SK-N-SH treated with all-trans-retinoic acid at 6 μM for 48 hours (cell line): ENCODE data around the gene MDFIC.

Source experiments
- ATAC-seq: fragments of 200-7000 bp; cut with Tn5 transposase; 3 replicates; pipeline ENCODE4 v1.9.1; 2020; ENCODE audit warnings: mild to moderate bottlenecking, moderate library complexity
- ARNTL ChIP-seq: fragments of 450-650 bp; formaldehyde crosslinking; IDR thresholded peaks from 2 replicates; pipeline ENCODE4 v1.5.0; 2020; ENCODE audit warnings: low read depth, mild to moderate bottlenecking, moderate library complexity, borderline replicate concordance
- BACH2 ChIP-seq: fragments of 250-450 bp; sonication (Bioruptor Pico); IDR thresholded peaks from 2 replicates; pipeline ENCODE4 v1.9.0; 2021; ENCODE audit warnings: mild to moderate bottlenecking, borderline replicate concordance
- CREB5 ChIP-seq: fragments of 250-450 bp; sonication (Bioruptor Pico); IDR thresholded peaks from 2 replicates; pipeline ENCODE4 v1.5.1; 2020; ENCODE audit warnings: low read depth, mild to moderate bottlenecking, moderate library complexity
- ESRRG ChIP-seq: fragments of 250-450 bp; sonication (Bioruptor Pico); IDR thresholded peaks from 2 replicates; pipeline ENCODE4 v1.6.1; 2021; ENCODE audit warnings: mild to moderate bottlenecking
- GLIS3 ChIP-seq: fragments of 250-450 bp; sonication (Bioruptor Pico); IDR thresholded peaks from 2 replicates; pipeline ENCODE4 v1.5.0; 2020; ENCODE audit warnings: mild to moderate bottlenecking, moderate library complexity
- ISL1 ChIP-seq: fragments of 250-450 bp; sonication (Bioruptor Pico); IDR thresholded peaks from 2 replicates; pipeline ENCODE4 v2.1.2; 2022; ENCODE audit warnings: mild to moderate bottlenecking, moderate library complexity
- OSR1 ChIP-seq: fragments of 250-450 bp; sonication (Bioruptor Pico); IDR thresholded peaks from 2 replicates; pipeline ENCODE4 v1.8.0; 2022; ENCODE audit warnings: moderate library complexity, mild to moderate bottlenecking, inconsistent platforms
- RARB ChIP-seq: fragments of 250-450 bp; sonication (Bioruptor Pico); IDR thresholded peaks from 2 replicates; pipeline ENCODE4 v1.8.0; 2021; ENCODE audit warnings: mild to moderate bottlenecking, moderate library complexity
- SNAI2 ChIP-seq: fragments of 250-450 bp; sonication (Bioruptor Pico); IDR thresholded peaks from 2 replicates; pipeline ENCODE4 v1.5.0; 2020; ENCODE audit warnings: mild to moderate bottlenecking, moderate library complexity
- TCF4 ChIP-seq: fragments of 250-450 bp; sonication (Bioruptor Pico); IDR thresholded peaks from 2 replicates; pipeline ENCODE4 v1.8.0; 2021; ENCODE audit warnings: mild to moderate bottlenecking, moderate library complexity, borderline replicate concordance
- TOX ChIP-seq: fragments of 250-450 bp; sonication (Bioruptor Pico); IDR thresholded peaks from 2 replicates; pipeline ENCODE4 v1.8.0; 2021; ENCODE audit warnings: mild to moderate bottlenecking, moderate library complexity, borderline replicate concordance
- TSHZ2 ChIP-seq: fragments of 250-450 bp; sonication (Bioruptor Pico); IDR thresholded peaks from 2 replicates; pipeline ENCODE4 v1.5.0; 2020; ENCODE audit warnings: mild to moderate bottlenecking, moderate library complexity
- ZFP3 ChIP-seq: fragments of 250-450 bp; sonication (Bioruptor Pico); IDR thresholded peaks from 2 replicates; pipeline ENCODE4 v1.5.0; 2020; ENCODE audit warnings: mild to moderate bottlenecking, moderate library complexity
- ZFP30 ChIP-seq: fragments of 450-650 bp; formaldehyde crosslinking; IDR thresholded peaks from 2 replicates; pipeline ENCODE4 v1.5.0; 2022; ENCODE audit warnings: mild to moderate bottlenecking, moderate library complexity
- ZNF565 ChIP-seq: fragments of 450-650 bp; formaldehyde crosslinking; conservative IDR thresholded peaks from 2 replicates; pipeline ENCODE4 v1.5.0; 2020; ENCODE audit warnings: low read depth, mild to moderate bottlenecking, moderate library complexity
- ZNF70 ChIP-seq: fragments of 450-650 bp; formaldehyde crosslinking; IDR thresholded peaks from 2 replicates; pipeline ENCODE4 v1.5.0; 2020; ENCODE audit warnings: mild to moderate bottlenecking, moderate library complexity
- ZNF8 ChIP-seq: fragments of 450-650 bp; formaldehyde crosslinking; IDR thresholded peaks from 2 replicates; pipeline ENCODE4 v1.5.0; 2020; ENCODE audit warnings: mild to moderate bottlenecking, moderate library complexity
- TF ChIP-seq, protein P1 (sequence below): fragments of 250-450 bp; sonication (Bioruptor Pico); IDR thresholded peaks from 2 replicates; pipeline ENCODE4 v1.8.0; 2020; ENCODE audit warnings: mild to moderate bottlenecking, moderate library complexity, borderline replicate concordance
- TF ChIP-seq, protein P2 (sequence below): fragments of 250-450 bp; sonication (Bioruptor Pico); IDR thresholded peaks from 2 replicates; pipeline ENCODE4 v1.5.1; 2021; ENCODE audit warnings: mild to moderate bottlenecking, moderate library complexity
- TF ChIP-seq, protein P3 (sequence below): fragments of 250-450 bp; sonication (Bioruptor Pico); IDR thresholded peaks from 2 replicates; pipeline ENCODE4 v1.8.0; 2021; ENCODE audit warnings: low read depth, mild to moderate bottlenecking, moderate library complexity, borderline replicate concordance

The MDFIC gene

GRCh38 chr7:114933658-114934057 is 11.8 kb downstream of the MDFIC start:
- TF ChIP-seq SNAI2 (CRISPR knock-in tag) (no peak), ESRRG (CRISPR knock-in tag) (no peak), TCF4 (CRISPR knock-in tag) (no peak), GLIS3 (no peak), ZNF565 (CRISPR knock-in tag) (no peak)
- ATAC-seq, result no peak

DNA sequence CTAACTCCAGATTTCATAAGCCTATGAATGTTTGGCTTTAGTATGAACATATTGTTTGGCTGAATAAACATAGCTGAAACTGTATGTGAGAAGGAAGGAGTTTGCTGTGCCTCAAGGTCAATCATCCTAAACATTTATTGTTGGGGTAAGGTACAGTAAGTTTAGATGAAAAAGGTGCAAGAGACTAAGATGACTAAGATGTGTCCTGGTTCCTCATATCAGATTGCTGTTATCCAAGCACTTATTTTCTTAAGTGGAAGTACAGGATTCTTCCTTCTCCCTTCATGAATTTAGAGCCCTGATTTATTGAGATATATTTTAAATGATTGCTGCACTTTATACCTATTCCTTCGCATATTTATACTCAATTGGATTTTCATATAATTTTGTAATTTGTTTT is 12.2 kb downstream of the MDFIC start:
- no peak for TF ChIP-seq ZNF565 (CRISPR knock-in tag)
- no peak for TF ChIP-seq TOX
- no peak for TF ChIP-seq ZNF8 (CRISPR knock-in tag)
- TF ChIP-seq, protein P1, sequence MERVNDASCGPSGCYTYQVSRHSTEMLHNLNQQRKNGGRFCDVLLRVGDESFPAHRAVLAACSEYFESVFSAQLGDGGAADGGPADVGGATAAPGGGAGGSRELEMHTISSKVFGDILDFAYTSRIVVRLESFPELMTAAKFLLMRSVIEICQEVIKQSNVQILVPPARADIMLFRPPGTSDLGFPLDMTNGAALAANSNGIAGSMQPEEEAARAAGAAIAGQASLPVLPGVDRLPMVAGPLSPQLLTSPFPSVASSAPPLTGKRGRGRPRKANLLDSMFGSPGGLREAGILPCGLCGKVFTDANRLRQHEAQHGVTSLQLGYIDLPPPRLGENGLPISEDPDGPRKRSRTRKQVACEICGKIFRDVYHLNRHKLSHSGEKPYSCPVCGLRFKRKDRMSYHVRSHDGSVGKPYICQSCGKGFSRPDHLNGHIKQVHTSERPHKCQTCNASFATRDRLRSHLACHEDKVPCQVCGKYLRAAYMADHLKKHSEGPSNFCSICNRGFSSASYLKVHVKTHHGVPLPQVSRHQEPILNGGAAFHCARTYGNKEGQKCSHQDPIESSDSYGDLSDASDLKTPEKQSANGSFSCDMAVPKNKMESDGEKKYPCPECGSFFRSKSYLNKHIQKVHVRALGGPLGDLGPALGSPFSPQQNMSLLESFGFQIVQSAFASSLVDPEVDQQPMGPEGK (CRISPR knock-in tag), result no peak
- TF ChIP-seq TCF4 (CRISPR knock-in tag), result no peak
- ATAC-seq, result no peak

DNA sequence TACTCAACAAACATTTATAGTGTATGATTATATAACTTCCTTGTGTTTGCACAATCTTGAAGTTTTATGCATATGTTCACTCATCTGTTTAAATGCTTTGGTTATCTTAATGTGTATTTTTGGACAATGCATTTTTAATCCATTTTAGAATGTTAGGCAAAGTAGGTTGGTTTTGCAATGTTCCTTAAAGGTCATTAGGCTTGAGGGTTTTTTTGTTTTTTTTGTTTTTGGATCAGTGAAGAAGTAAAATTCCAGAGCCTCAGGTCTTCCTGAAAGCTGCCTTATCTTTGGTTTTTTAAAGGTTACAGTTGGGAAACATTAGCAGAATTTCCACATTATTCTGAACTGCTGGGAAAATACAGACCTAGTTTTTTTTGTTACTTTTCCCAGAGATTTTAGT is 12.8 kb downstream of the MDFIC start:
- no peak for ATAC-seq
- TF ChIP-seq ESRRG (CRISPR knock-in tag) (no peak), ZNF8 (CRISPR knock-in tag) (no peak), ZFP3 (CRISPR knock-in tag) (no peak), TCF4 (CRISPR knock-in tag) (no peak), ZNF70 (no peak)

- TF ChIP-seq CREB5 (CRISPR knock-in tag), result no peak
- TF ChIP-seq RARB, result no peak
- TF ChIP-seq BACH2, result no peak
- TF ChIP-seq ARNTL (CRISPR knock-in tag), result no peak
- TF ChIP-seq TSHZ2 (CRISPR knock-in tag), result no peak
- TF ChIP-seq ZNF8 (CRISPR knock-in tag), result no peak
- TF ChIP-seq ZFP30 (CRISPR knock-in tag), result no peak
- TF ChIP-seq ISL1, result no peak
- TF ChIP-seq OSR1 (CRISPR knock-in tag), result no peak
- no peak for TF ChIP-seq GLIS3
- no peak for ATAC-seq
Measured at GRCh38 chr7:114936471-114936870, 14.6 kb downstream of the MDFIC start.

DNA sequence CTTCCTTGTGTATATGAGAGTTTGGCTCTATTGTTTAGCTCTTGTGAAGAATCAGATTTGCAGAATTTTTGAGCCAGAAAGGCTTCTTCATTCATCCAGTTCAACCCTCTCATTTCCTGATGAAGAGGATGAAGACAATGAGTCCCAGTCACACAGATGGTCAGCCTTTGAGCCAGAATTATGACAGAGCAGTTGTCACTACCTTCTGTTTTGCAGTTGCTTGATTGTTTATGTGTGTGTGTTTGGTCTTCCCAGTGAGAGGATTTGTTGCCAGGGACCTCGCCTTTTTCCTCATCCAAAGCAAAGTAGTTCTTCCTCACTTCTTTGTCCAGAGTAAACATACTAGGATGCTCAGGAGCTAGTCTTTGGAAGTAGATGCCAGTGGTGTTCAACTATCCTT is 15.6 kb downstream of the MDFIC start:
- TF ChIP-seq ISL1, result no peak
- TF ChIP-seq, protein P2, sequence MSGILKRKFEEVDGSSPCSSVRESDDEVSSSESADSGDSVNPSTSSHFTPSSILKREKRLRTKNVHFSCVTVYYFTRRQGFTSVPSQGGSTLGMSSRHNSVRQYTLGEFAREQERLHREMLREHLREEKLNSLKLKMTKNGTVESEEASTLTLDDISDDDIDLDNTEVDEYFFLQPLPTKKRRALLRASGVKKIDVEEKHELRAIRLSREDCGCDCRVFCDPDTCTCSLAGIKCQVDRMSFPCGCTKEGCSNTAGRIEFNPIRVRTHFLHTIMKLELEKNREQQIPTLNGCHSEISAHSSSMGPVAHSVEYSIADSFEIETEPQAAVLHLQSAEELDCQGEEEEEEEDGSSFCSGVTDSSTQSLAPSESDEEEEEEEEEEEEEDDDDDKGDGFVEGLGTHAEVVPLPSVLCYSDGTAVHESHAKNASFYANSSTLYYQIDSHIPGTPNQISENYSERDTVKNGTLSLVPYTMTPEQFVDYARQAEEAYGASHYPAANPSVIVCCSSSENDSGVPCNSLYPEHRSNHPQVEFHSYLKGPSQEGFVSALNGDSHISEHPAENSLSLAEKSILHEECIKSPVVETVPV, result no peak
- no peak for TF ChIP-seq TSHZ2 (CRISPR knock-in tag)
- TF ChIP-seq, protein P3, sequence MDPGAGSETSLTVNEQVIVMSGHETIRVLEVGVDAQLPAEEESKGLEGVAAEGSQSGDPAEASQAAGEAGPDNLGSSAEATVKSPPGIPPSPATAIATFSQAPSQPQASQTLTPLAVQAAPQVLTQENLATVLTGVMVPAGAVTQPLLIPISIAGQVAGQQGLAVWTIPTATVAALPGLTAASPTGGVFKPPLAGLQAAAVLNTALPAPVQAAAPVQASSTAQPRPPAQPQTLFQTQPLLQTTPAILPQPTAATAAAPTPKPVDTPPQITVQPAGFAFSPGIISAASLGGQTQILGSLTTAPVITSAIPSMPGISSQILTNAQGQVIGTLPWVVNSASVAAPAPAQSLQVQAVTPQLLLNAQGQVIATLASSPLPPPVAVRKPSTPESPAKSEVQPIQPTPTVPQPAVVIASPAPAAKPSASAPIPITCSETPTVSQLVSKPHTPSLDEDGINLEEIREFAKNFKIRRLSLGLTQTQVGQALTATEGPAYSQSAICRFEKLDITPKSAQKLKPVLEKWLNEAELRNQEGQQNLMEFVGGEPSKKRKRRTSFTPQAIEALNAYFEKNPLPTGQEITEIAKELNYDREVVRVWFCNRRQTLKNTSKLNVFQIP, result no peak
- TF ChIP-seq ZFP30 (CRISPR knock-in tag), result no peak
- TF ChIP-seq TOX, result no peak
- no peak for TF ChIP-seq ZNF70
- no peak for TF ChIP-seq RARB
- TF ChIP-seq ZNF565 (CRISPR knock-in tag), result no peak
- TF ChIP-seq BACH2, result no peak
- TF ChIP-seq GLIS3, result no peak
- TF ChIP-seq, protein P1 (CRISPR knock-in tag), result no peak
- TF ChIP-seq ARNTL (CRISPR knock-in tag), result no peak
- no peak for ATAC-seq
